Spleen (tissue), 7 donors: ENCODE measurements around the gene ZBTB7C.

ENCODE experiments used
- CTCF ChIP-seq, 11 experiments: fragments of 200-600 bp in 7 of 11; fragments of 450-650 bp in 4 of 11; sonication (generic) in 4 of 11; IDR thresholded peaks in 8 of 11; conservative IDR thresholded peaks in 3 of 11; 1 replicate in 7 of 11; 2 replicates in 4 of 11; pipeline versions ENCODE4 v1.4.0 to v1.8.0; 2016 to 2021; ENCODE audit warnings: antibody characterized with exemption in 11 of 11, inconsistent platforms in 4 of 11, mild to moderate bottlenecking in 1 of 11
- POLR2A ChIP-seq, 3 donors: fragments of 450-650 bp; IDR thresholded peaks; one replicate each; pipeline ENCODE4 v1.5.1; 2017; ENCODE audit warnings: antibody characterized with exemption in 3 of 3, mild to moderate bottlenecking in 1 of 3
- POLR2AphosphoS5 ChIP-seq, 3 donors: sonication (generic); formaldehyde crosslinking; IDR thresholded peaks; one replicate each; pipeline ENCODE4 v1.5.1; 2017; ENCODE audit warnings: antibody characterized with exemption in 3 of 3
- donor health status: DM: no; HTN: no; CAD: no; lungs with moderate emphysema.
- donor health status: DM: no; HTN: no; CAD: no.
- donor health status: DM: no; HTN: no; CAD: no.

- TF ChIP-seq CTCF (IDR thresholded peaks at IDR 0.05 in 8 of 11, conservative IDR thresholded peaks at IDR 0.05 in 3 of 11) (no peak), POLR2A (IDR thresholded peaks at IDR 0.05) (no peak), POLR2AphosphoS5 (IDR thresholded peaks at IDR 0.05) (no peak)
Measured at GRCh38 chr18:48303883-48304282, 105.3 kb downstream of the ZBTB7C start.
